ENCODE results near the gene USO1.

Gene USO1

GRCh38 chr4:75822416-75822815 is 98.0 kb downstream of the USO1 start:
- no peak for TF ChIP-seq MAX (IDR thresholded peaks at IDR 0.05; ENCODE audit: low read depth, low read length)
- TF ChIP-seq POLR2A (IDR thresholded peaks at IDR 0.05; ENCODE audit: extremely low read depth, insufficient read length), result no peak
- TF ChIP-seq, protein P1, sequence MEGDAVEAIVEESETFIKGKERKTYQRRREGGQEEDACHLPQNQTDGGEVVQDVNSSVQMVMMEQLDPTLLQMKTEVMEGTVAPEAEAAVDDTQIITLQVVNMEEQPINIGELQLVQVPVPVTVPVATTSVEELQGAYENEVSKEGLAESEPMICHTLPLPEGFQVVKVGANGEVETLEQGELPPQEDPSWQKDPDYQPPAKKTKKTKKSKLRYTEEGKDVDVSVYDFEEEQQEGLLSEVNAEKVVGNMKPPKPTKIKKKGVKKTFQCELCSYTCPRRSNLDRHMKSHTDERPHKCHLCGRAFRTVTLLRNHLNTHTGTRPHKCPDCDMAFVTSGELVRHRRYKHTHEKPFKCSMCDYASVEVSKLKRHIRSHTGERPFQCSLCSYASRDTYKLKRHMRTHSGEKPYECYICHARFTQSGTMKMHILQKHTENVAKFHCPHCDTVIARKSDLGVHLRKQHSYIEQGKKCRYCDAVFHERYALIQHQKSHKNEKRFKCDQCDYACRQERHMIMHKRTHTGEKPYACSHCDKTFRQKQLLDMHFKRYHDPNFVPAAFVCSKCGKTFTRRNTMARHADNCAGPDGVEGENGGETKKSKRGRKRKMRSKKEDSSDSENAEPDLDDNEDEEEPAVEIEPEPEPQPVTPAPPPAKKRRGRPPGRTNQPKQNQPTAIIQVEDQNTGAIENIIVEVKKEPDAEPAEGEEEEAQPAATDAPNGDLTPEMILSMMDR (IDR thresholded peaks at IDR 0.05; ENCODE audit: low read depth, low read length), result no peak
- TF ChIP-seq MYC (IDR thresholded peaks at IDR 0.05; ENCODE audit: low read depth, low read length), result no peak
- no peak for DNase-seq (ENCODE audit: low read depth)
- H3K4me3 ChIP-seq (ENCODE audit: low read depth, low read length), result no peak overlapping the region

DNA sequence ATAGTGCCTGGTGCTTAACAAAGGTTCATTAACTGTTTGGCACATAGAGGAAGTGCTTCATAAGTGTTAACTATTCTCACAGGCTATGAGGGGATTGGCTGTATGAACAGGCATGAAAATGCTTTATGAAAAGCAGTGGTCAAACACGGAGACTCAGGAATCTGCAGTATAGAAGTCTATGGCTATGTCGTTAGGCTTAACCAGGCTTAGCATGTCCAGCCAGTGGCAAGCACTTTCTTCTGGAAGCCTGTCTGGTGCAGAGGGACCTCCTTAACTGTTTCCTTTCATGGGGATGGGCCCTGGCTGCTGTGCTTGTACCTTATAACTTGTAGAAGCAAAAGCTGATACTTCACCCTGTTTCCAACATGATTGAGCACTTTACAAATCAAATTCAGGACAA is 99.4 kb downstream of the USO1 start:
- no peak for DNase-seq (ENCODE audit: low read depth)
- no peak overlapping the region for H3K4me3 ChIP-seq (ENCODE audit: low read depth, low read length)
- TF ChIP-seq MYC (IDR thresholded peaks at IDR 0.05; ENCODE audit: low read depth, low read length), result no peak
- TF ChIP-seq, protein P1 (IDR thresholded peaks at IDR 0.05; ENCODE audit: low read depth, low read length), result no peak
- TF ChIP-seq MAX (IDR thresholded peaks at IDR 0.05; ENCODE audit: low read depth, low read length), result no peak
- no peak for TF ChIP-seq POLR2A (IDR thresholded peaks at IDR 0.05; ENCODE audit: extremely low read depth, insufficient read length)

DNA sequence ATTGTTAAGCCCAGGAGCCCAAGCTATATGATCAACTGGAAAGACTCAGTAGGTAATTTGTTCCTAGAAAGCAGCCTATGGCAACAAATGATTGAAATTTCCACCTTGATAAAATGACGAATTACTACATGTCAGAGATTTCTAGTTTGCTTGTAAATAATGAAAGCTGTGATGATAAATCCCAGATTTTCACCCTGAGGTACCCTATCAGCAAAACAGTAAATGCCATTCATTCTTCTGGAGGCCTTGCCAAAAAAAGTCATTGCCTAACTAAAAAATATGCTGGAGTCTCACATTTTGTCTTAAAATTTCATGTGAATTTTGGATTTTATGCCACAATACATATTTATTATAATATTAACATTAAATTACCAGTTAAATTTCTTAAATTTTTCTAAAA is 106.5 kb downstream of the USO1 start:
- H3K4me3 ChIP-seq (ENCODE audit: low read depth, low read length), result no peak overlapping the region
- no peak for DNase-seq (ENCODE audit: low read depth)
- no peak for TF ChIP-seq MYC (IDR thresholded peaks at IDR 0.05; ENCODE audit: low read depth, low read length)
- no peak for TF ChIP-seq POLR2A (IDR thresholded peaks at IDR 0.05; ENCODE audit: extremely low read depth, insufficient read length)
- TF ChIP-seq, protein P1 (IDR thresholded peaks at IDR 0.05; ENCODE audit: low read depth, low read length), result no peak
- no peak for TF ChIP-seq MAX (IDR thresholded peaks at IDR 0.05; ENCODE audit: low read depth, low read length)

- TF ChIP-seq MAX (IDR thresholded peaks at IDR 0.05; ENCODE audit: low read depth, low read length) (peak; percentile 45; the same call in 1 of the 2 replicates), POLR2A (IDR thresholded peaks at IDR 0.05; ENCODE audit: extremely low read depth, insufficient read length) (no peak)
- no peak overlapping the region for H3K4me3 ChIP-seq (ENCODE audit: low read depth, low read length)
- peak; percentile 57 for DNase-seq (ENCODE audit: low read depth)
These were observed 107.6 kb downstream of the USO1 start for GRCh38 chr4:75831856-75832405.

- no peak overlapping the region for H3K4me3 ChIP-seq (ENCODE audit: low read depth, low read length)
- DNase-seq (ENCODE audit: low read depth), result peak; percentile 53
- no peak for TF ChIP-seq MAX (IDR thresholded peaks at IDR 0.05; ENCODE audit: low read depth, low read length)
- TF ChIP-seq, protein P1 (IDR thresholded peaks at IDR 0.05; ENCODE audit: low read depth, low read length), result no peak
- TF ChIP-seq MYC (IDR thresholded peaks at IDR 0.05; ENCODE audit: low read depth, low read length), result no peak
- TF ChIP-seq POLR2A (IDR thresholded peaks at IDR 0.05; ENCODE audit: extremely low read depth, insufficient read length), result no peak
These were observed 109.9 kb downstream of the USO1 start for GRCh38 chr4:75834095-75834771.

- no peak for DNase-seq (ENCODE audit: low read depth)
- no peak overlapping the region for H3K4me3 ChIP-seq (ENCODE audit: low read depth, low read length)
- TF ChIP-seq, protein P1 (IDR thresholded peaks at IDR 0.05; ENCODE audit: low read depth, low read length), result no peak
These were observed 110.4 kb downstream of the USO1 start for GRCh38 chr4:75834772-75835154.
